NCI-H524 (cell line): ENCODE results near the gene NRIP3.
A peak's percentile ranks its signal among the peaks of the same experiment; 100 is the strongest.
"Not testable (repeated sequence)": the region's sequence is repeated elsewhere in the genome, so short reads cannot be mapped to it uniquely, and the experiment has no call there.

Experiments used
- DNase-seq, 2 experiments: peaks; one replicate each; lab custom pipeline; 2025; lab: John Stamatoyannopoulos, UW

NRIP3 gene

GRCh38 chr11:8971924-8972316 is 31.9 kb downstream of the NRIP3 start:
- DNase-seq: peak in 1 of 2 experiments; percentile 15

GRCh38 chr11:8971196-8971923 is 32.4 kb downstream of the NRIP3 start:
- DNase-seq: no peak

GRCh38 chr11:8967184-8967583 is 36.6 kb downstream of the NRIP3 start:
- DNase-seq: no peak

- DNase-seq: peak; percentile 58 to 75
Measured at GRCh38 chr11:8964324-8965320, 39.2 kb downstream of the NRIP3 start, which contains the start of gene TMEM9B. TSS of gene TMEM9B (minus strand) at chr11:8964442. CDS start at chr11:8964313, 129 bp downstream.

- DNase-seq: peak; percentile 58 to 67
Measured at GRCh38 chr11:8963569-8964323, 40.1 kb downstream of the NRIP3 start.

GRCh38 chr11:8962841-8963240 is 41.0 kb downstream of the NRIP3 start:
- DNase-seq: no peak

GRCh38 chr11:8961401-8961800 is 42.4 kb downstream of the NRIP3 start:
- no peak for DNase-seq

GRCh38 chr11:8959546-8960166 is 44.1 kb downstream of the NRIP3 start:
- DNase-seq: peak; percentile 18 to 57

- no peak for DNase-seq
Measured at GRCh38 chr11:8956860-8957259, 46.9 kb downstream of the NRIP3 start.

GRCh38 chr11:8948886-8949285 is 54.9 kb downstream of the NRIP3 start:
- no peak for DNase-seq

GRCh38 chr11:8947230-8947943 is 56.4 kb downstream of the NRIP3 start:
- no peak for DNase-seq

GRCh38 chr11:8942518-8943066 is 61.2 kb downstream of the NRIP3 start, which contains the start of gene ASCL3:
TSS of gene ASCL3 (minus strand) at chr11:8943016. CDS start at chr11:8938161, 4,855 bp downstream.
- no peak for DNase-seq

- no peak for DNase-seq
Measured at GRCh38 chr11:8941341-8942103, 62.3 kb downstream of the NRIP3 start.

GRCh38 chr11:8937659-8938058 is 66.1 kb downstream of the NRIP3 start:
- DNase-seq: no peak

GRCh38 chr11:8937159-8937558 is 66.6 kb downstream of the NRIP3 start:
- no peak for DNase-seq

GRCh38 chr11:8935789-8936188 is 68.0 kb downstream of the NRIP3 start:
- not testable (repeated sequence) for DNase-seq

GRCh38 chr11:8934742-8935488 is 68.9 kb downstream of the NRIP3 start:
- DNase-seq: no peak

GRCh38 chr11:8933931-8934330 is 69.9 kb downstream of the NRIP3 start:
- no peak for DNase-seq
